GM12865 (cell line): ENCODE results near the gene KPNB1.

Experiments used
- DNase-seq: peaks from one replicate; pipeline ENCODE4 v3.0.0; 2010; ENCODE audit warnings: low read depth
- H3K4me3 ChIP-seq: 2 replicates; pipeline ENCODE4 v1.5.1; 2011; ENCODE audit warnings: mild to moderate bottlenecking, low read depth, low read length, control low read depth
- TF ChIP-seq, protein P1 (sequence below): IDR thresholded peaks from 2 replicates; pipeline ENCODE4 v1.5.1; 2011; ENCODE audit warnings: low read length, control low read depth, low read depth, inconsistent platforms; ENCODE audit not compliant: insufficient read depth; ENCODE audit errors: missing control alignments

KPNB1 gene

DNA sequence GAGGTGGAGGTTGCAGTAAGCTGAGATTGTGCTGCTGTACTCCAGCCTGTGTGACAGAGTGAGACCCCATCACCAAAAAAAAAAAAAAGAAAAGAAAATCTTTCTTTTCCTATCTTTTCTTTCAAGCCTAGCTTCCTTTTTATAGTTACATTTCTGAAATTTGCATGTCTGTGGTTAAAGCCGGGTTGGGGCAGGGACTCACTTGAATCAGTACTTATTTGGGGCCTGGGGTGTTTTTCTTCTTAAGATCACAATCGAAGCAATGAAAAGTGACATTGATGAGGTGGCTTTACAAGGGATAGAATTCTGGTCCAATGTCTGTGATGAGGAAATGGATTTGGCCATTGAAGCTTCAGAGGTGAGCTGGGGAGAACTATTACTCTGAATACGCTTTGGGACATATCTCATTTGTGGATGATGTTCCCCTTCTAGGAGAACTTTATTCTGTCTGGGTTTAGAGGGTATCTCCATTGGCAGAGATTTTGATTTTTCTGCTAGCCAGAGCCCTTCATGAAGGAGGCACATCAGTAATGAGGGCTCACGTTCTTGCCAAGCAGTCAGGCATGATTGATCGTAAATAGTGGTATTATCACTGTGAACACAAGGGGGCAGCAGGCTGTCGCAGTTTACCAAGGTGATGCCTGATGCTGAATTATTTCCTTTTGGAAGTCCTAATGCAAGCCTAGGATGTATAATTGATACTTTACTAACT lies 14.3 kb downstream of the KPNB1 start:
- H3K4me3 ChIP-seq: no peak overlapping the region
- TF ChIP-seq, protein P1, sequence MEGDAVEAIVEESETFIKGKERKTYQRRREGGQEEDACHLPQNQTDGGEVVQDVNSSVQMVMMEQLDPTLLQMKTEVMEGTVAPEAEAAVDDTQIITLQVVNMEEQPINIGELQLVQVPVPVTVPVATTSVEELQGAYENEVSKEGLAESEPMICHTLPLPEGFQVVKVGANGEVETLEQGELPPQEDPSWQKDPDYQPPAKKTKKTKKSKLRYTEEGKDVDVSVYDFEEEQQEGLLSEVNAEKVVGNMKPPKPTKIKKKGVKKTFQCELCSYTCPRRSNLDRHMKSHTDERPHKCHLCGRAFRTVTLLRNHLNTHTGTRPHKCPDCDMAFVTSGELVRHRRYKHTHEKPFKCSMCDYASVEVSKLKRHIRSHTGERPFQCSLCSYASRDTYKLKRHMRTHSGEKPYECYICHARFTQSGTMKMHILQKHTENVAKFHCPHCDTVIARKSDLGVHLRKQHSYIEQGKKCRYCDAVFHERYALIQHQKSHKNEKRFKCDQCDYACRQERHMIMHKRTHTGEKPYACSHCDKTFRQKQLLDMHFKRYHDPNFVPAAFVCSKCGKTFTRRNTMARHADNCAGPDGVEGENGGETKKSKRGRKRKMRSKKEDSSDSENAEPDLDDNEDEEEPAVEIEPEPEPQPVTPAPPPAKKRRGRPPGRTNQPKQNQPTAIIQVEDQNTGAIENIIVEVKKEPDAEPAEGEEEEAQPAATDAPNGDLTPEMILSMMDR: peak; percentile 75
- peak; percentile 75 for DNase-seq

- DNase-seq: no peak
- TF ChIP-seq, protein P1: no peak
- H3K4me3 ChIP-seq: no peak overlapping the region
These were observed 14.9 kb downstream of the KPNB1 start for GRCh38 chr17:47664624-47664941.

DNA sequence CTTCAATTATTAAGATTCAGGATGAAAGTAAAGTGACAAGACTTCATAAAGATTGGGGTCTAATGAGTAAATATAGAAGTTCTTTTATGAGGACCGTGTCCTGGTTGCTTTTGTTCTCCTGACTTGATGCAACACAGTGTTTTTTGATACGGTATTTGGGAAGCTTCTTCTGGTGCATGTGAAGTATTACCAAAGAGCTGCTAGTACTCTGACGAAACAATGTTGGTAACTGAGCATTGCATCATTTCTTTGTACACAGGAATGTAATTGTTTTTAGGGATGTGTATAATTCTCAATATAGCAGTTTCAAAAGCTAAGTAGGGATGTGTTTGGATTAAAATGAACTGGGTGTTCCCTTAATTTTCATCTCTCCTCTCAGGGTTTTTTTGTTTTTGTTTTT lies 15.9 kb downstream of the KPNB1 start:
- TF ChIP-seq, protein P1: no peak
- no peak overlapping the region for H3K4me3 ChIP-seq
- DNase-seq: no peak

DNA sequence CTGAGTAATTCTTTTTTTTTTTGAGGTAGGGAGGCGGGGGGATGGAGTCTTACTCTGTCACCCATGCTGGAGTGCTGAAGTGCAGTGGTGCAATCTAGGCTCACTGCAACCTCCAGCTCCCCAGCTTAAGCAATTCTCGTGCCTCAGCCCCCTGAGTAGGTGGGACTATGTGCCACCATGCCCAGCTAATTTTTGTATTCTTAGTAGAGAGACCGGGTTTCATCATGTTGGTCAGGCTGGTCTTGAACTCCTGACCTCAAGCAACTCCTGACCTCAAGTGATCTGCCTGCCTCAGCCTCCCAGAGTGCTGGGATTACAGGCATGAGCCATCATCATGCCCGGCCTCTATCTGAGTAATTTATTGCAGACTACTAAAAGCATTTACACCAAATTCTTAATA lies 19.4 kb downstream of the KPNB1 start:
- DNase-seq: no peak
- H3K4me3 ChIP-seq: no peak overlapping the region
- TF ChIP-seq, protein P1: no peak

GRCh38 chr17:47670064-47670463 lies 20.3 kb downstream of the KPNB1 start:
- TF ChIP-seq, protein P1: no peak
- DNase-seq: no peak
- H3K4me3 ChIP-seq: no peak overlapping the region

- DNase-seq: no peak
These were observed 24.8 kb downstream of the KPNB1 start for GRCh38 chr17:47674499-47674898.

More at GRCh38 chr17:47674499-47674898, 24.8 kb downstream of the KPNB1 start:
- no peak overlapping the region for H3K4me3 ChIP-seq
- TF ChIP-seq, protein P1: no peak
